HG03442 (cell line): ENCODE measurements around the gene IQSEC1.

Experiments
- ATAC-seq: cut with Tn5 transposase; IDR thresholded peaks from one replicate; pipeline ENCODE4 v1.9.1; 2021; ENCODE audit warnings: mild to moderate bottlenecking, moderate library complexity; ENCODE audit not compliant: unreplicated experiment

Gene IQSEC1

GRCh38 chr3:12900885-12901411 lies 172.3 kb downstream of the IQSEC1 start:
- no peak for ATAC-seq

GRCh38 chr3:12898965-12899755 lies 174.1 kb downstream of the IQSEC1 start:
- ATAC-seq = no peak

GRCh38 chr3:12898290-12898964 lies 174.8 kb downstream of the IQSEC1 start:
- no peak for ATAC-seq

GRCh38 chr3:12897381-12898289 lies 175.6 kb downstream of the IQSEC1 start:
- no peak for ATAC-seq

- no peak for ATAC-seq
These were observed 176.9 kb downstream of the IQSEC1 start for GRCh38 chr3:12896063-12896985.

GRCh38 chr3:12895391-12896062 lies 177.7 kb downstream of the IQSEC1 start:
- ATAC-seq = no peak

GRCh38 chr3:12894629-12895028 lies 178.6 kb downstream of the IQSEC1 start:
- ATAC-seq = no peak

- no peak for ATAC-seq
These were observed 179.4 kb downstream of the IQSEC1 start for GRCh38 chr3:12893852-12894251.

GRCh38 chr3:12893247-12893646 lies 180.0 kb downstream of the IQSEC1 start:
- ATAC-seq = no peak

- no peak for ATAC-seq
These were observed 180.4 kb downstream of the IQSEC1 start for GRCh38 chr3:12892840-12893189.

GRCh38 chr3:12891985-12892839 lies 181.0 kb downstream of the IQSEC1 start:
- no peak for ATAC-seq

- no peak for ATAC-seq
These were observed 181.7 kb downstream of the IQSEC1 start for GRCh38 chr3:12891391-12891984.

GRCh38 chr3:12890610-12891390 lies 182.4 kb downstream of the IQSEC1 start:
- no peak for ATAC-seq

- no peak for ATAC-seq
These were observed 186.5 kb downstream of the IQSEC1 start for GRCh38 chr3:12886736-12887135.

GRCh38 chr3:12886106-12886679 lies 187.0 kb downstream of the IQSEC1 start:
- no peak for ATAC-seq

GRCh38 chr3:12885583-12885930 lies 187.7 kb downstream of the IQSEC1 start:
- no peak for ATAC-seq
